Activated CD8-positive, alpha-beta memory T cell treated with anti-CD3 and anti-CD28 coated beads for 1 hour (primary cell): ENCODE measurements around the gene SOBP.

Experiments
- DNase-seq, 2 donors: peaks; one replicate each; pipeline ENCODE4 v3.0.0-alpha.2; 2020; ENCODE audit warnings: low read depth in 1 of 2; ENCODE audit errors: extremely low read depth in 1 of 2

SOBP gene

DNA sequence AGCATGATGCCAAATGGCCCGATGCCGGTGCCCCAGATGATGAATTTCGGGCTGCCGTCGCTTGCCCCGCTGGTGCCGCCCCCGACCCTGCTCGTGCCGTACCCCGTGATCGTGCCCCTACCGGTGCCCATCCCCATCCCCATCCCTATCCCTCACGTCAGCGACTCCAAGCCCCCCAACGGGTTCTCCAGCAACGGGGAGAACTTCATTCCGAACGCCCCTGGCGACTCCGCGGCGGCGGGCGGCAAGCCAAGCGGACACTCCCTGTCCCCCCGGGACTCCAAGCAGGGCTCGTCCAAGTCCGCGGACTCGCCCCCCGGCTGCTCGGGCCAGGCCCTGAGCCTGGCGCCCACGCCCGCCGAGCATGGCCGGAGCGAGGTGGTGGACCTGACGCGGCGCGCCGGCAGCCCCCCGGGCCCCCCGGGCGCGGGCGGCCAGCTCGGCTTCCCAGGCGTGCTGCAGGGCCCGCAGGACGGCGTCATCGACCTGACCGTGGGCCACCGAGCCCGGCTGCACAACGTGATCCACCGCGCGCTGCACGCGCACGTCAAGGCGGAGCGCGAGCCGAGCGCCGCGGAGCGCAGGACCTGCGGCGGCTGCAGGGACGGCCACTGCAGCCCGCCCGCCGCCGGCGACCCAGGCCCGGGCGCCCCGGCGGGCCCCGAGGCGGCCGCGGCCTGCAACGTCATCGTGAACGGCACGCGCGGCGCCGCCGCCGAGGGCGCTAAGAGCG lies 144.6 kb downstream of the SOBP start:
- DNase-seq = no peak

- no peak for DNase-seq
Observed at GRCh38 chr6:107635057-107635515, 145.2 kb downstream of the SOBP start.

DNA sequence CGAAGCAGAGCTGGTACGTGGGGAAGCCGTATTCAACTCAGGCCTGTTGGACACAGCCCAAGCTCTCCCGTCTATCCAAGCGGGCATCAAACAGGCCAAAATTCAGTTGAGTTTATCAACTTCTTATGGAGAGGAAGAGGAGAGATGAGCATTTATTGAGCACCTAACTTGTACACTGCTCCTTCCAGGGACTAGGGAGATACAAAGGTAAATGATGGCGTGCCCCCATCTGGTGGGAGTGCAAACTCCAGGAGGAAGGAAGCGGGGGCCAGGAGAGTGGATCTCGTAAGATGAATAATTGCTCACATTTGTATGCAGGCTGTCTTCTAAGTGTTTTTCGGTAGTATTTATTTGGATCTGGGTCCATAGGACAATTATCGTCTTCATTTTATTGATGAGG lies 146.6 kb downstream of the SOBP start:
- no peak for DNase-seq

- no peak for DNase-seq
Observed at GRCh38 chr6:107637316-107638315, 147.7 kb downstream of the SOBP start.

DNA sequence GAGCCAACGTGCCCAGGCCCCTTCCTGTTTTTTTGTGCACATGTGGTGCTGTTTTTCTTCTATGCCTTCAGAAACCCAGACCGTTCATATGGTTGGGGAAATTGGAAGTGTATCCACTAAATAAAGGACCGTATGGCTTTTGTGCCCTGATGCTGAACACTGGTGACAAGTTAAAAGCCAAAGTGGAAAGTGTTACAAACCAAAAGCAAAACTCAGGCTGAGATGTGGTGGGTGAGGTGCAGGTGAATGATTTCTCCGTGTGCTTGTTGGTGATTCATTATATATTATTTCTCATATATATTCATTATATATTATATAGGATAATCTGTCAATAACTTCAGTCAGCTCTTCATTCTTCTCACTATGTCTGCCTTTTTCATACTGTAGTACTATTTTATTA lies 148.6 kb downstream of the SOBP start:
- DNase-seq = no peak

- no peak for DNase-seq
Observed at GRCh38 chr6:107639511-107639910, 149.6 kb downstream of the SOBP start.

- no peak for DNase-seq
Observed at GRCh38 chr6:107641071-107641470, 151.2 kb downstream of the SOBP start.

GRCh38 chr6:107641500-107641941 lies 151.6 kb downstream of the SOBP start:
- DNase-seq = no peak

DNA sequence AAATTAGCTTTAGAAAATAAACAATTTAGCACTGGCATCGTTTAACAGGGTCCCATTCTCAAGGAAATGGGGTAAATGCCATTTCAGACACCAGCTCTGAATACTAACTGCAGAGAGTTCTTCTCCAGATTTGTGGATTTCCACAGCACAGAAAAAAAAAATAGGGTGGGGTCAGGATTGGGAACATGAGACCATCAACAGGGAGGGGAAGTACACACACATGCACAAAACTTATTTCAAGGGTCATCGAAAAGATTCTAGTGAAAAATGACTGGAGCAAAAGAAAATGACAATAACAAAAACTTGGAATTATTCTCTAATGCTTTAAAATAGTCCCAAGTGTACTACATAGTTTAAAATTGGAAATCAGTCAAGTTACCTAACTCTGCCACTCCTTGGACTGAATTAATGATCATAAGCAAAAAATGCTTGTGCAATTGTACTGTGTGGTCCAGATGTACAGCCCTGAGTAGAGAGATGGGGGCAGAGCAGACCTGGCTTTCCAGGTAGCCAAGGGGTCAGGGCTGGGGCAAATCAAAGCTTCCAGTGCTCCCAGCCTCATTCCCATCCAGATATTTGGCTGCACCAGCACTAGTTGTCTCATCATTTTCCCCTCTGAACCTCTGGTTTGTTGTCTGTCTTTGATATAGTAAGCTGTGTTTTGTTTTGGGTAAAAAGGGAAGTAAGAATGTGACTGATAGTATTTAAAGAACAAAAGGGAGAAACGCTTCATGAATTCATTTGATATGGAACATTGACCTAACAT lies 152.4 kb downstream of the SOBP start:
- DNase-seq = no peak

DNA sequence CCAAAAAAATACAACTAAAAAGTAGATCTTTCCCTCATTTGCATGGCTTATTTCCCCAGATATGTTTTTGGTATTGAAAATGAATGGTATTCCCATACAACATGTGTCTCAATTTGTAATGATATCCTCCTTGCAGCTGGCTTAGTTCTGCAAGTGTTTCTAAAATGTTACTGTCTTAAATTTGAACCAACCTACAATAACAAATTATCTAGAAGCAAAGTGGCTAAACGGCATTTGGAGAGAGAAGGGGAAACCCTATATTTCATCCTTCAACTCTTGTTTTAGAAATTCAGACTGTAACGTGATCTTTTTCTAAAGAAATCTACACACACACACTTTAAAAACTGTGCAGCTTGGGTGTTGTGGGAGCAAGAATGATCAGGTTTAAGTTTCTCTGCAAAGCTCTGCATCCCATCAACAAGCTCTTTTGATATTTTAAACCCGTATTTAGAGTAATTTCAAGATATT lies 153.0 kb downstream of the SOBP start:
- DNase-seq = no peak

DNA sequence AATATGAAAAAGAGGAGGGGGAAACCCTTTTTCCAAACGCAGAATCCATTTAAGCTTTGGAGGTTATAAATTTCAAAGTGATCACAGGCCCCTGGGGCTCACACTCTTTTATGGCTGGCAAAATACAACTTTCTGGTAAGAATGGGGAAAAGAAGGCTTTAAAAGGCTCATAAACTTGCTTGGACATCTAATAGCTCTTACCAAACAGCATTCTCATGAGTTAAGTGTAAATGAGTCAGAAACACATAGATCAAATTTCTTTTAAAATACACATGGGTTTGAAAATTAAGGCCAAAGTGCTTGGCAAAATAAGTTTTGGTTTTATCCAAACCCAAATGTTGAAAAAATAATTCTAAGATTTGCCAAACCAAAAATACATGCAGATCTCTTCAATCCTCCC lies 154.6 kb downstream of the SOBP start:
- DNase-seq = no peak

DNA sequence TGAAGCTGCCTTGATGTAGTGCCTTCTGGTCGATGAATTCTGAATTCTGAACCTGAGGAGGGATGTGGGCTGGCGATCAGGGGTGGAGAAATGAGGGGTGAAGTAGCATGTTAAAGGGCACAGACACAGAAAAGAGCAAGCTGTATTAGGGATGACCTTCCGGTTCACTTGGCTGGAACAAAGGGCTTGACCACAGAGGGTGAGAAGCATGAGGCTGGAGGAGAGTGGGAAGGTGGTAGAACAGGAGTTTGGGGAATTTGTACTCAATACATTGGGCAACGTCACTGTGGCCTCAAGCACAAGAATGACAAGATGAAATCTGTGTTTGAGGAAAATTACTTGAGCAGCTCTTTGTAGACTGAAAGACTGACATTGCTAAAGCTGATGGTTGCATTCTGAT lies 155.8 kb downstream of the SOBP start:
- no peak for DNase-seq

DNA sequence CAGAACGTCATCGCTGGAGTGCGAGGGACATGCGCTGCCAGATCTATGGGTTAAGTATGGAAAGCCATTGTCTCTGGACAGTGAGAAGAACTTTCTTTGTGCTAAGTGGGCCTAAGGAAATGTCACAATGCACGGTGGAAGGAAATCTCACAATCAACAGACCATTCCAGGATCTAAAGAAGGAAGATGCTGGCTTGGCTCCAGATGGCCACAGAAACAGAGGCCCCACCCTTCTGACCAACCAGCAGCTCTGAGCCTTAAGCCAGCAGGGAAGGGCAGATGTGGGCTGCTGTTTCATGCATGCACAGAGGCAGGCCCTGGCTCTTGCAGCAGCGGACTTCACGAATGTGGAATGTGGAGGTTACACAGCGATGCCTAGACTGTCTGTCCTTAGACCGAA lies 156.3 kb downstream of the SOBP start:
- no peak for DNase-seq

DNA sequence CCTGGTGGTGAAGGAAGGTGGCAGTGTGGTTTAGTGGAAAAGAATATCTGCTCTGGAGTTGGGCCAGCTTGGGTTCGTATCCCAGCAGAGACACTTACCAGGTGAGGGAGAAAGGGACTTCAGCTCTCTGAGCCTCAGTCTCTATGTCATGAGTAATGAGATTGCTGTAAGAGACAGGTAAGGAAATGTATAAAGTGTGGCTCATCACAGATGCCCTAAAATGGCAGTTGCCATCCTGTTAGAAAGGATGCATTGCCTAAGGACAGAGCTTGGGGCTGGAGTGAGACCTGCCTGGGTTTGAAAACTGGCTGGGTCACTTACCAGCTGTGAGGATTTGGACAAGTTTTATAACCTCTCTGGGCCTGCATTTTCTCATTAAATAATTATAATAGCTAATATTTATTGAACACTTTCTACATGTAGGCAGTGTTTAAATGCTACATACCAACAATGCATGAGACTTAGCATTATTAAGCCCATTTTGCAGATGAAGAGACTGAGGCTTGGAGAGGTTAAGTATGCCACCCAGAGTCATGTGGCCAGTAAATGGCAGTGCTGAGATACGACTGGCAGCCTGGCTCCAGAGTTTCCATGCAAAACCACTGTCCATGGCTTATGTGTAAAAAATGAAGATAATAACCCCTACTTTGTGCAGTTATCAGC lies 157.0 kb downstream of the SOBP start:
- no peak for DNase-seq

GRCh38 chr6:107647439-107647948 lies 157.6 kb downstream of the SOBP start:
- no peak for DNase-seq

GRCh38 chr6:107648983-107649382 lies 159.1 kb downstream of the SOBP start:
- no peak for DNase-seq

DNA sequence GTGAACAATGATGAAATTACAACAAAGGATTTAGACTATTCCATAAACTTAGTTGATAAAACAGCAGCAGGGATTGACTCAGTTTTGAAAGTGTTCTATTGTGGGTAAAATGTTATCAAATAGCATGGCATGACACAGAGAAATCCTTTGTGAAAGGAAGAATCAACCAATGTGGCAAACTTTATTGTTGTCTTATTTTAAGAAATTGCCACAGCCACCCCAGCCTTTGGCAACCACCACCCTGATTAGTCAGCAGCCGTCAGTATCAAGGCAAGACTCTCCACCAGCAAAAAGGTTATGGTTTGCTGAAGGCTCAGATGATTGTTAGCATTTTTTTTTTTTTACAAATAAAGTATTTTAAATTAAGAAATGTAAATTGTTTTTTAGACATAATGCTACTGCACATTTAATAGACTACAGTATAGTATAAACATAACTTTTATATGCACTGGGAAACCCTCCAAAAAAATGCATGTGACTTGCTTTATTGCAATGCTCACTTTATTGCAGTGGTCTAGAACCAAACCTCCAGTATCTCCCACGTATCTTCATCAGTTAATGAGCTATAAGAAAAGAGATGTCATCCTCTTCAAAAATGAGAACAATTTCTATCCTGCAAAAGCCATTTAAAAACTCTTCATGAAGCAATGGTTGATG lies 162.7 kb downstream of the SOBP start:
- no peak for DNase-seq

GRCh38 chr6:107653183-107653580 lies 163.3 kb downstream of the SOBP start:
- DNase-seq = no peak

- DNase-seq = no peak
Observed at GRCh38 chr6:107653861-107654394, 164.0 kb downstream of the SOBP start.
